ENCODE data around the gene COL12A1. TPM values are rescaled to one million over a fixed set of nuclear protein-coding genes. Genes with fewer than 3 reads are reported as not detected.

The COL12A1 gene
- total and polyA plus RNA-seq, 2 experiments from 2014 or later: 9.2 to 49.0 TPM

DNA sequence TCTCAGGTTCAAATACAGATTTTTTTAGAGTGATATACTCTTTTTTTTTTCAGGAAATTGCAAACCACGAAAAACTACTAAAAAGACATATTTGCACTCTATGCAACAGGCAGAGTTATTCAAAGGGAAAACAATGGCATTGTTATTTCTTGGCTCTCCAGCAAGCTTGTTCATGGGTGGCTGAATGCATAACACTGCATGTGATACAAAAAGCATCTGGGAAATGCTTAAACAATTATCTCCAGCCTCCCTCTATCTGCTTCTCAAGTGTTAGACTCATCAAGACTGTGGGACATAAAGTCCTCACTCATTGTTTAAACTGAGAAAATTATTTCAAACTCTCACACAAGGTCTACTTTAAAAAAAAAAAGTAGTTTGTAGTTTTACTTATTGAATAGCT is 7.3 kb upstream of the COL12A1 start:
- H2AFZ ChIP-seq: no peak overlapping the region
- peaks cover 6% of the 10 kb centered on the region for H3K4me1 ChIP-seq (ENCODE audit: insufficient read depth)
- no peak overlapping the region for H3K4me3 ChIP-seq
- no peaks in the 10 kb centered on the region for H4K20me1 ChIP-seq (ENCODE audit: insufficient read depth, poor library complexity, severe bottlenecking)
- H3K4me2 ChIP-seq: no peak overlapping the region
- H3K27me3 ChIP-seq: peaks cover 6% of the 10 kb centered on the region
- H3K27ac ChIP-seq: no peak overlapping the region
- WGBS (ENCODE audit: low lambda C conversion rate, missing lambda C conversion rate): 32% methylated on average over 1 of the region's 1 CpG
- H3K9me3 ChIP-seq (ENCODE audit: low read depth): no peaks in the 10 kb centered on the region
- no peaks in the 10 kb centered on the region for H3K79me2 ChIP-seq
- TF ChIP-seq EZH2 (IDR thresholded peaks at IDR 0.05; ENCODE audit: borderline replicate concordance): no peak
- no peak for TF ChIP-seq CTCF (IDR thresholded peaks at IDR 0.05; ENCODE audit: poor library complexity)
- no peaks in the 10 kb centered on the region for H3K36me3 ChIP-seq (replicated peaks; ENCODE audit: insufficient read depth, low read depth)
- no peaks in the 10 kb centered on the region for H3K9me2 ChIP-seq (replicated peaks; ENCODE audit: insufficient read depth)
- DNase-seq (ENCODE audit: low spot score): no peak

DNA sequence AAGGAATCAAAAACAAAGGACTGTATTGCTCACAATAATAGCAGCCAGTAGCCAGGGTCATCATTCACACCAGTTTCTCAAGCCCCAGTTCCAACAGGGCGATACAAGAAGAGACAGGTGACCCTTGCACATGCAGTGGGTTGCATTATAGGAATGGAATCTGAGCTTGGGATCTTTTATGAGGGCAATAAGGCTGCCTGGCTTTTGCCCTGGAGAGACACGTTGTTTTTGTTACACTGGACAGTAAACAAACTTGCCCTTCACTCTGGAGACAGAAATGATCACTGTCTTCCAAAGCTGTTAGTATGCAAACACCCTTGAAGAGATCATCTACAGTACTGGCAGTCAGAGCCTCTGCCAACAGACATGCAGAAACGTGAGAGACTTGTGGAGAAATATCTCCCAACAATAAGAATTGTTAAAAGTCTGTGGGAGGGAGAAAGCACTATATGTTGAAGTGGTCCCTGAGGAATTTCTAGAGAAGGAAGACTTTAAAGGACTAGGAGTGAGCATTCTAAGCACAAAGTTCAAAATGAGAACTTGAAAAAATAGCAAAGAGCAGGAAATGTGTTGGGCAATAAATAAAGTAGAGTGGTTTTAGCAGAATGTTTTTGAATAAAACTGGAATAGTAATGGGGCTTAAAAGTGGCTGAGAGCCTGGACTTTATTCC is 6.2 kb upstream of the COL12A1 start:
- H3K27ac ChIP-seq: peak overlapping the region; percentile 47
- H3K4me3 ChIP-seq: no peak overlapping the region
- peak; percentile 55 for DNase-seq (ENCODE audit: low spot score)

DNA sequence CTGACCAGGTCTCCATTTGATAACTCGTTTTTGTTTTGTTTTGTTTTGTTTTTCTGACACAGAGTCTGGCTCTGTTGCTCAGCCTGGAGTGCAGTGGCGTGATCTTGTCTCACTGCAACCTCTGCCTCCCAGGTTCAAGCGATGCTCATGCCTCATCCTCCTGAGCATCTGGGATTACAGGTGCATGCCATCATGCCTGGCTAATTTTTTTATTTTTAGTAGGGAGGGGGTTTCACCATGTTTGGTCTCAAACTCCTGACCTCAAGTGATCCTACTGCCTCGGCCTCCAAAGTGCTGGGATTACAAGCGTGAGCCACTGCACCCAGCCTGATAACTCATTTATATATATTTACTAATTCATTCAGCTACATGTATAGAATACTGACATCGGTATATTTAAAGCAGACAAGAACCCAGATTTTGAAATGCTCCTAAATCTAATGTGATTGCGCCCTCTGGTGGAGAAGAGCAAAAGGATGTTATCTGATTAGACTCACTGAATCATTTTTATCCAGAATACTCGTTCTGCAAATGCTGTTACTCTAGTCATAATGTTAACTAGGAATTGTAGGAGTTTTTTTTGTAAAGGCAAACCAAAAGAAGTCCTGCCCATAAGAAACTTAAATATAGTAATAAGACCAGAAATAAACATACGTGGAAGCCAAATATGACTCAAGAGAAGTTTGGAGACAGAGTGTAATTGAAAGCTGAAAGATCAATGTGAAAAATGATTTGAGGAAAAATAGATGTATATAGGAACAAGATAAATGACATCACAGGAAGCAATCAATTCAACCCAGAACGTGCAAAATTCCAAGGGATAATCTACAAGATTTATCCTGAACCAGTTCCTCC is 5.3 kb upstream of the COL12A1 start:
- WGBS (ENCODE audit: low lambda C conversion rate, missing lambda C conversion rate): 37% methylated on average over 10 of the region's 10 CpGs
- Histone ChIP-seq H3K9me2 (replicated peaks; ENCODE audit: insufficient read depth) (no peaks in the 10 kb centered on the region), H3K4me3 (no peak overlapping the region), H2AFZ (no peak overlapping the region), H3K4me2 (peak overlapping the region; percentile 23), H3K4me1 (ENCODE audit: insufficient read depth) (peaks cover 21% of the 10 kb centered on the region), H3K79me2 (no peaks in the 10 kb centered on the region), H3K36me3 (replicated peaks; ENCODE audit: insufficient read depth, low read depth) (no peaks in the 10 kb centered on the region), H3K27me3 (peaks cover 22% of the 10 kb centered on the region), H4K20me1 (ENCODE audit: insufficient read depth, poor library complexity, severe bottlenecking) (no peaks in the 10 kb centered on the region), H3K27ac (peak overlapping the region; percentile 21), H3K9me3 (ENCODE audit: low read depth) (no peaks in the 10 kb centered on the region)
- DNase-seq (ENCODE audit: low spot score): peak; percentile 87
- TF ChIP-seq CTCF (IDR thresholded peaks at IDR 0.05; ENCODE audit: poor library complexity): peak; percentile 85
- TF ChIP-seq EZH2phosphoT487 (IDR thresholded peaks at IDR 0.05; ENCODE audit: low read depth, severe bottlenecking, unreplicated experiment): no peak

More for the DNA sequence above, 6.2 kb upstream of the COL12A1 start:
- no peaks in the 10 kb centered on the region for H3K36me3 ChIP-seq (replicated peaks; ENCODE audit: insufficient read depth, low read depth)
- H3K4me1 ChIP-seq (ENCODE audit: insufficient read depth): peaks cover 14% of the 10 kb centered on the region
- H3K9me2 ChIP-seq (replicated peaks; ENCODE audit: insufficient read depth): no peaks in the 10 kb centered on the region
- H3K9me3 ChIP-seq (ENCODE audit: low read depth): no peaks in the 10 kb centered on the region
- no peaks in the 10 kb centered on the region for H4K20me1 ChIP-seq (ENCODE audit: insufficient read depth, poor library complexity, severe bottlenecking)
- H3K4me2 ChIP-seq: peak overlapping the region; percentile 23
- no peak for TF ChIP-seq EZH2phosphoT487 (IDR thresholded peaks at IDR 0.05; ENCODE audit: low read depth, severe bottlenecking, unreplicated experiment)
- no peak for TF ChIP-seq EZH2 (IDR thresholded peaks at IDR 0.05; ENCODE audit: borderline replicate concordance)
- TF ChIP-seq CTCF (IDR thresholded peaks at IDR 0.05; ENCODE audit: poor library complexity): no peak
- H3K27me3 ChIP-seq: peaks cover 14% of the 10 kb centered on the region
- H3K79me2 ChIP-seq: no peaks in the 10 kb centered on the region
- 18% methylated on average over 3 of the region's 3 CpGs for WGBS (ENCODE audit: low lambda C conversion rate, missing lambda C conversion rate)
- no peak overlapping the region for H2AFZ ChIP-seq
